ENCODE data around the gene ADAMTS17.
"Not testable (repeated sequence)": the region's sequence is repeated elsewhere in the genome, so short reads cannot be mapped to it uniquely, and the experiment has no call there.

ADAMTS17 gene

GRCh38 chr15:100100926-100101325 lies 240.8 kb downstream of the ADAMTS17 start:
- no peak for DNase-seq

DNA sequence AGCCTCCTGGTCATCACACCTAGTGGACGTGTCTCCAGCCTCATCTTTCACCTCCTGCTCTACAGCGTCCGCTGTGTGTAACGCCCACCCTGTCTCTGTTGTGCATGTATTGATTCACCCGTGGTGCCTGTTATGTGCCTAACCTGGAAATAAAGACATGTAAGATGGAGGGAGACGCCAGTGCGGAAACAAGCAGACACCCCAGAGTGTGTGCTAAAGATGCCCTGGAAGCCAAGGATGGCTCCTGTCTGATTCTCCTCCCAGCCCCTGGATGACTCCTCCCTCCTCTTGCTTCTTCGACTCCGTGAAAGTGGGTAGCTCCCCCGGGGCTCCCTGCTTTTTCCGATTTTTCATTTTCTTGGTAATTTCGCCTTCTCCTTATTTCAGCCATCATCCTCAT lies 241.8 kb downstream of the ADAMTS17 start:
- no peak for DNase-seq

- no peak for DNase-seq
Observed at GRCh38 chr15:100098705-100099104, 243.1 kb downstream of the ADAMTS17 start.

- no peak for DNase-seq
Observed at GRCh38 chr15:100097342-100098127, 244.2 kb downstream of the ADAMTS17 start.

- no peak for DNase-seq
Observed at GRCh38 chr15:100096700-100097099, 245.1 kb downstream of the ADAMTS17 start.

DNA sequence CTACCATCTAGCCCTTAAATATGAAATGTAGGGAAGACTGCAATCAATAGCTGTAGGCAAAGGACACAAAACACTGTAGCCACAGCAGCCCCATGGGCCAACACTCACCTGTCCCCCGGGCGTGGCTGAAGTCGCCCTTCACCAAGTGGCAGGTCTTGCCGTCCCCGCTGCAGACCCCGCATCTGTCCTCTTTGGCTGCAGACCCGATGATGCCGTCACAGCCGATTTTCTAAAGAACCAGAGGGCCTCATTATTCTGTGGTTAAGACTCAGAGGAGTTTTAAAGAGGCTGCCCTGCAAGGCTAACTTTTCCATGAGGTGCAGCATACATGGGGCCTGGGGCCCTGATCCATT lies 245.6 kb downstream of the ADAMTS17 start:
- DNase-seq: no peak

DNA sequence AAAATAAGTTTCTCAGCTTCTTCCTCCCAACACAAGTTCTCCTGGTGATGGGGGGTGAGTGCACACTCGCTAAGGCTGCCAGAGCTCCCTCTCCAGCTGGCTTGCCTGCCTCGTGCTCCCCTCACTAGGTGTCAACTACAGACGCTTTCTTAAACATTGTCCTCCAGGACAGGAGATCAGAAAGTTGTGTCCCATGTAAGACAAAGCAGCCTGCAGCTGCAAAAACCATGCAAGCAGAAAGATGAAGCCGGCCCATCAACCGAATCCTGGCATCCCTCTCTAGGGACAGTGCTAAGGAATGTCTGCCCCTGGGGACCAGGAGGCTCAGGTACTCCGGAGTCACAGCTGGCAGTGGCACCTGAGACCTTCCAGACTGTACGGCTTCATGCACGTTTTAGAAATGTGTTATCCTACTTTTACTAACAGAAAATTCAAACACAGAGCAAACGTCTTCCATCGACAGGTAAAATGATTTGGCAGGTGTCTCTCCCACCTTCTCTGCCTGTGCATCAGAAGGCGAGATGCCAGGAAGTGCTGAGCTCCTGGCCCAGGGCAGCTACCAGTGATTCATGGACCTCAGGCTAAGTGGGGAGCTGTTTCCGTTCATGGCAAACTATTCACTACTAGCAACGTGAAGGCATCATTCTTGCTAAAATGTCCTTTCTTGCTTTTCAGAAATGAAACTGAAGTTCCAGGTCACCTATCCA lies 246.1 kb downstream of the ADAMTS17 start:
- DNase-seq: no peak

DNA sequence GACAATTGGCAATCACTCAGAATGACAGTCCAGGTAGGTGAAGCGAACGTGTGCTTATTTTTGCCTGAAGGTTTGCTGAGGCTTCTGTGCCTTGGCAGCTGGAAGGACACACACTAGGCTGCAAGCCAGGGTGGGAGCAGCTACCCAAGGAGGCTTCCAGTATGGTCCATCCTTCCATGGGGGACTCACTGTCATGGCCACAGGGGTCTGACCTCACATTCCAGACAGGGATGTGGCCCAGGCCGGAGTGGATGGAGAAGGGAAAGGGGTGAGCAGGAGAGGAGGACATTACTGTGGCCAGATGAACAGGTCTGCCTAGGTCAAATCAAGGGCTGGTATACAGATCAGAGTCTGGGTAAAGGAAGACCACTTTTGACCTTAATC lies 247.7 kb downstream of the ADAMTS17 start:
- DNase-seq: no peak

- no peak for DNase-seq
Observed at GRCh38 chr15:100093211-100094126, 248.3 kb downstream of the ADAMTS17 start.

DNA sequence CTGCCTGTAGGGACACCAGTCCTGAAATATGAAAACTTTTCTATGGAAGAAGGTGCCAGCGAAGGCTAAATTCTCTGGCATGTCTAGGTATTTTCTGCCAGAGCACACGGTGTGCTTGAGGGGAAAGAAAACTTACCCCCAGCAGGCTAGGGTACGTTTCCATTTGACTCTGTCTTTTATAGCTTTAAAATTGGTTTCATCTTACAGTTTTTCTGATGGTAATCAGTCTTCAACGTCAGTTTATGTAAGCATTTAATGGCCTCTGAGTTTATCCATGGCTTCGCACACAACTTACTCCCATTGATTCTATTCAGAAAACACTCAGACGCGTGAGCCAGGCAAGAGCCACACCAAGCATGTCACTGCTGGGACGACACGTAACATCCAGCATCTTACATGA lies 249.7 kb downstream of the ADAMTS17 start:
- DNase-seq: no peak

- DNase-seq: no peak
Observed at GRCh38 chr15:100090411-100090810, 251.4 kb downstream of the ADAMTS17 start.

GRCh38 chr15:100084042-100084821 lies 257.5 kb downstream of the ADAMTS17 start:
- not testable (repeated sequence) for DNase-seq

- DNase-seq: no peak
Observed at GRCh38 chr15:100083572-100083971, 258.2 kb downstream of the ADAMTS17 start.

GRCh38 chr15:100082761-100083402 lies 258.9 kb downstream of the ADAMTS17 start:
- no peak for DNase-seq

GRCh38 chr15:100081454-100081853 lies 260.3 kb downstream of the ADAMTS17 start:
- DNase-seq: no peak

DNA sequence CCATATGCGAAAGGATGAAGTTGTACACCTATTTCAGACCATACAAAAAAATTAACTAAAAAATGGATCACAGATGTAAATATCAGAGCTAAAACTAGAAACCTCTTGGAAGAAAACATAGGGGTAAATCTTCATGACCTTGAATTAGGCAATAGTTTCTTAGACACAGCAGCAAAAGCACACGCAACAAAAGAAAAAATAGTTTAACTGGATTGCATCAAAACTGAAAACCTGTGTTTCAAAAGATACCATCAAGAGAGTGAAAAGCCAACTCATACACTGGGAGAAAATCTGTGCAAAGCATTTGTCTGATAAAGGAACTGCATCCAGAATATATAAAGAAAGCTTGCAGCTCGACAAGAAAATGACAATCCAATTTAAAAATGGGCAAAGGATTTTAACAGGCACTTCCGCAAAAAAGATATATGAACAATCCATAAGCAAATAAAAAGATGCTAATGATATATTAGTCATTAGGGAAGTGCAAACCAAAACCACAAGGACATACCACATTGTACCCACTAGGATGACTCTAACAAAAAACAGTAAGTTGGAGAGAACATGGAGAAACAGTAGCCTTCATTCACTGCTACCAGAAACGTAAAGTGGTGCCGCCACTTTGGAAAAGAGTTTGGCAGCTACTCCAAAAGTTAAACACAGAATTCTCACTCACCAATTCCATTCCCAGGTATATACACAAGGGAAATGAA lies 263.1 kb downstream of the ADAMTS17 start:
- DNase-seq: no peak

DNA sequence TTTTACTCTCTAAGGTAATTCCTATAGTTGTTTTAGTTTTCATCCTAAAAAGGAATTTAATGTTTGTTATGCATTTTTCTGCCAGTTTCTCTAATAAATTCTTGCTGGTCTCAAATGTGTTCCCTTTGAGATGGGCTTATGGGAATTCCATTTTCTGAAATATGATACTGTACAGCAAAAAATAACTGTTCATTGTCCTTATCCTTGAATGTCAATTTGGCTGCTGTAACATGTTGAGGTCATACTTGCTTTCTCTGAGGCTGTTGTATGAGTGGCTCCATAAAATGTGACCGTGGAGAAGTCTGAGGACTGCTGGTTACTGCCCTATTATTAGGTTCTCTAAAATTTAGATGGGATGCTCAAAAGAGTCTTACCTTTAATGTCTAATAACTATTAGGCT lies 266.5 kb downstream of the ADAMTS17 start:
- DNase-seq: no peak

GRCh38 chr15:100073982-100074381 lies 267.8 kb downstream of the ADAMTS17 start:
- DNase-seq: no peak

- not testable (repeated sequence) for DNase-seq
Observed at GRCh38 chr15:100066521-100067280, 275.1 kb downstream of the ADAMTS17 start.

GRCh38 chr15:100061944-100062343 lies 279.8 kb downstream of the ADAMTS17 start:
- no peak for DNase-seq
